ENCODE results near the gene SNPH.

- TF ChIP-seq, protein P1, sequence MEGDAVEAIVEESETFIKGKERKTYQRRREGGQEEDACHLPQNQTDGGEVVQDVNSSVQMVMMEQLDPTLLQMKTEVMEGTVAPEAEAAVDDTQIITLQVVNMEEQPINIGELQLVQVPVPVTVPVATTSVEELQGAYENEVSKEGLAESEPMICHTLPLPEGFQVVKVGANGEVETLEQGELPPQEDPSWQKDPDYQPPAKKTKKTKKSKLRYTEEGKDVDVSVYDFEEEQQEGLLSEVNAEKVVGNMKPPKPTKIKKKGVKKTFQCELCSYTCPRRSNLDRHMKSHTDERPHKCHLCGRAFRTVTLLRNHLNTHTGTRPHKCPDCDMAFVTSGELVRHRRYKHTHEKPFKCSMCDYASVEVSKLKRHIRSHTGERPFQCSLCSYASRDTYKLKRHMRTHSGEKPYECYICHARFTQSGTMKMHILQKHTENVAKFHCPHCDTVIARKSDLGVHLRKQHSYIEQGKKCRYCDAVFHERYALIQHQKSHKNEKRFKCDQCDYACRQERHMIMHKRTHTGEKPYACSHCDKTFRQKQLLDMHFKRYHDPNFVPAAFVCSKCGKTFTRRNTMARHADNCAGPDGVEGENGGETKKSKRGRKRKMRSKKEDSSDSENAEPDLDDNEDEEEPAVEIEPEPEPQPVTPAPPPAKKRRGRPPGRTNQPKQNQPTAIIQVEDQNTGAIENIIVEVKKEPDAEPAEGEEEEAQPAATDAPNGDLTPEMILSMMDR (IDR thresholded peaks at IDR 0.05), result no peak
- TF ChIP-seq POLR2A (IDR thresholded peaks at IDR 0.05), result no peak
Measured at GRCh38 chr20:1242099-1242498, 24.0 kb upstream of the SNPH start.
